ENCODE results near the gene ADNP2. TPM values are rescaled to one million over a fixed set of nuclear protein-coding genes. Genes with fewer than 3 reads are reported as not detected.

Gene ADNP2
- total RNA-seq, 2 donors from 2014 or later = 17.8 to 18.1 TPM

GRCh38 chr18:80095414-80095813, 13.6 kb upstream of the ADNP2 start:
- Histone ChIP-seq H3K9me3 (no peaks in the 10 kb centered on the region), H3K4me1 (no peaks in the 10 kb centered on the region), H3K9ac (ENCODE audit: low read depth in 2 of 2, low read length in 2 of 2) (no peak overlapping the region), H3K36me3 (no peaks in the 10 kb centered on the region), H3K4me3 (no peak overlapping the region), H3K27me3 (no peaks in the 10 kb centered on the region), H3K27ac (no peak overlapping the region)
- DNase-seq = no peak
- no peak for TF ChIP-seq CTCF (IDR thresholded peaks at IDR 0.05)
- intact Hi-C loops (cut with DNase I) = no loop called here

- TF ChIP-seq CTCF (IDR thresholded peaks at IDR 0.05) = no peak
- no peaks in the 10 kb centered on the region for H3K36me3 ChIP-seq
- no peaks in the 10 kb centered on the region for H3K27me3 ChIP-seq
- no peaks in the 10 kb centered on the region for H3K4me1 ChIP-seq
- H3K4me3 ChIP-seq = no peak overlapping the region
- no peak for DNase-seq
- H3K9me3 ChIP-seq = no peaks in the 10 kb centered on the region
- H3K9ac ChIP-seq (ENCODE audit: low read depth in 2 of 2, low read length in 2 of 2) = no peak overlapping the region
- intact Hi-C loops (cut with DNase I) = no loop called here
- no peak overlapping the region for H3K27ac ChIP-seq
Observed at GRCh38 chr18:80096032-80096565, 13.0 kb upstream of the ADNP2 start.

- DNase-seq = no peak
- Histone ChIP-seq H3K4me3 (no peak overlapping the region), H3K9me3 (no peaks in the 10 kb centered on the region), H3K9ac (ENCODE audit: low read depth in 2 of 2, low read length in 2 of 2) (no peak overlapping the region), H3K27me3 (no peaks in the 10 kb centered on the region), H3K36me3 (no peaks in the 10 kb centered on the region), H3K4me1 (no peaks in the 10 kb centered on the region), H3K27ac (no peak overlapping the region)
- TF ChIP-seq CTCF (IDR thresholded peaks at IDR 0.05) = no peak
- intact Hi-C loops (cut with DNase I) = no loop called here
Observed at GRCh38 chr18:80097201-80097600, 11.9 kb upstream of the ADNP2 start.

- TF ChIP-seq CTCF (IDR thresholded peaks at IDR 0.05) = no peak
- Histone ChIP-seq H3K27ac (no peak overlapping the region), H3K9ac (ENCODE audit: low read depth in 2 of 2, low read length in 2 of 2) (no peak overlapping the region), H3K9me3 (no peaks in the 10 kb centered on the region), H3K36me3 (no peaks in the 10 kb centered on the region), H3K4me1 (no peaks in the 10 kb centered on the region), H3K4me3 (no peak overlapping the region), H3K27me3 (no peaks in the 10 kb centered on the region)
- no peak for DNase-seq
- intact Hi-C loops (cut with DNase I) = no loop called here
Observed at GRCh38 chr18:80103231-80103630, 5.8 kb upstream of the ADNP2 start.

GRCh38 chr18:80104364-80104779, 4.7 kb upstream of the ADNP2 start:
- Histone ChIP-seq H3K9ac (ENCODE audit: low read depth in 2 of 2, low read length in 2 of 2) (no peak overlapping the region), H3K9me3 (no peaks in the 10 kb centered on the region), H3K27ac (no peak overlapping the region), H3K36me3 (no peaks in the 10 kb centered on the region), H3K27me3 (no peaks in the 10 kb centered on the region), H3K4me3 (no peak overlapping the region), H3K4me1 (no peaks in the 10 kb centered on the region)
- DNase-seq = no peak
- intact Hi-C loops (cut with DNase I) = no loop called here
- no peak for TF ChIP-seq CTCF (IDR thresholded peaks at IDR 0.05)

Data from colonic mucosa (tissue), 4 donors.